Activated naive CD8-positive, alpha-beta T cell treated with anti-CD3 and anti-CD28 coated beads, Interleukin-2, amount 50 U/mL, for 24 hours (primary cell): ENCODE data around the gene NBEA.
"Not testable (repeated sequence)": the region's sequence is repeated elsewhere in the genome, so short reads cannot be mapped to it uniquely, and the experiment has no call there.

ENCODE experiments used
- ATAC-seq: fragments of 150-1000 bp; cut with Tn5 transposase; one replicate; pipeline ENCODE4 v1.10.0; 2021
- DNase-seq: peaks from one replicate; pipeline ENCODE4 v3.0.0; 2021
- H3K27ac Mint-ChIP-seq: one replicate; pipeline ENCODE4 v1.8.0; 2021; ENCODE audit warnings: mild to moderate bottlenecking, mixed read lengths
- H3K27me3 Mint-ChIP-seq: one replicate; pipeline ENCODE4 v1.8.0; 2021; ENCODE audit warnings: mixed read lengths
- H3K36me3 Mint-ChIP-seq: one replicate; pipeline ENCODE4 v1.8.0; 2021; ENCODE audit warnings: low read depth, mixed read lengths
- H3K4me1 Mint-ChIP-seq: one replicate; pipeline ENCODE4 v1.8.0; 2021; ENCODE audit warnings: mixed read lengths
- H3K4me3 Mint-ChIP-seq: one replicate; pipeline ENCODE4 v1.8.0; 2021; ENCODE audit warnings: mild to moderate bottlenecking, moderate library complexity, mixed read lengths
- H3K9me3 Mint-ChIP-seq: one replicate; pipeline ENCODE4 v1.8.0; 2021; ENCODE audit warnings: mixed read lengths

NBEA gene

GRCh38 chr13:34988330-34988791, 46.3 kb downstream of the NBEA start:
- H3K36me3 Mint-ChIP-seq = peaks cover 9% of the 10 kb centered on the region
- DNase-seq = no peak

GRCh38 chr13:34990399-34991214, 48.5 kb downstream of the NBEA start:
- ATAC-seq = no peak
- Mint-ChIP-seq H3K9me3 (peaks cover 27% of the 10 kb centered on the region), H3K27me3 (no peaks in the 10 kb centered on the region), H3K27ac (no peak overlapping the region), H3K4me3 (no peak overlapping the region), H3K4me1 (no peaks in the 10 kb centered on the region), H3K36me3 (peaks cover 9% of the 10 kb centered on the region)
- DNase-seq = no peak

More at GRCh38 chr13:34988330-34988791, 46.3 kb downstream of the NBEA start:
- Mint-ChIP-seq H3K27ac (no peak overlapping the region), H3K4me3 (no peak overlapping the region), H3K4me1 (no peaks in the 10 kb centered on the region), H3K27me3 (no peaks in the 10 kb centered on the region), H3K9me3 (peaks cover 23% of the 10 kb centered on the region)
- ATAC-seq = no peak

- DNase-seq (no peak), ATAC-seq (no peak)
- Mint-ChIP-seq H3K36me3 (peaks cover 10% of the 10 kb centered on the region), H3K4me1 (no peaks in the 10 kb centered on the region), H3K27ac (no peak overlapping the region), H3K9me3 (peaks cover 35% of the 10 kb centered on the region), H3K27me3 (no peaks in the 10 kb centered on the region), H3K4me3 (no peak overlapping the region)
These were observed 51.4 kb downstream of the NBEA start for GRCh38 chr13:34993470-34993869.

- not testable (repeated sequence) for H3K27ac Mint-ChIP-seq, H3K27me3 Mint-ChIP-seq, H3K4me1 Mint-ChIP-seq, H3K36me3 Mint-ChIP-seq, ATAC-seq, DNase-seq, H3K4me3 Mint-ChIP-seq
- peaks cover 12% of the 10 kb centered on the region for H3K9me3 Mint-ChIP-seq
These were observed 61.7 kb downstream of the NBEA start for GRCh38 chr13:35003734-35004133.

GRCh38 chr13:35005051-35005450, 63.0 kb downstream of the NBEA start:
- Mint-ChIP-seq H3K27ac (no peak overlapping the region), H3K4me3 (no peak overlapping the region), H3K9me3 (peaks cover 4% of the 10 kb centered on the region), H3K4me1 (no peaks in the 10 kb centered on the region), H3K27me3 (no peaks in the 10 kb centered on the region), H3K36me3 (no peaks in the 10 kb centered on the region)
- ATAC-seq (no peak), DNase-seq (no peak)

- H3K4me1 Mint-ChIP-seq = no peaks in the 10 kb centered on the region
- H3K36me3 Mint-ChIP-seq = no peaks in the 10 kb centered on the region
- no peak for DNase-seq
- no peak overlapping the region for H3K4me3 Mint-ChIP-seq
- H3K27ac Mint-ChIP-seq = no peak overlapping the region
- peaks cover 4% of the 10 kb centered on the region for H3K9me3 Mint-ChIP-seq
- no peaks in the 10 kb centered on the region for H3K27me3 Mint-ChIP-seq
- peak; percentile 15 for ATAC-seq
These were observed 72.6 kb downstream of the NBEA start for GRCh38 chr13:35014606-35015213.

GRCh38 chr13:35016362-35017112, 74.5 kb downstream of the NBEA start:
- Mint-ChIP-seq H3K27ac (no peak overlapping the region), H3K4me3 (no peak overlapping the region), H3K4me1 (no peaks in the 10 kb centered on the region), H3K36me3 (peaks cover 4% of the 10 kb centered on the region), H3K27me3 (no peaks in the 10 kb centered on the region), H3K9me3 (peaks cover 7% of the 10 kb centered on the region)
- ATAC-seq (no peak), DNase-seq (no peak)

- Mint-ChIP-seq H3K9me3 (peaks cover 41% of the 10 kb centered on the region), H3K4me1 (no peaks in the 10 kb centered on the region), H3K27ac (no peak overlapping the region), H3K4me3 (no peak overlapping the region), H3K36me3 (peaks cover 9% of the 10 kb centered on the region), H3K27me3 (no peaks in the 10 kb centered on the region)
- DNase-seq = no peak
- ATAC-seq = no peak
These were observed 83.2 kb downstream of the NBEA start for GRCh38 chr13:35025314-35025713.

GRCh38 chr13:35028338-35028867, 86.3 kb downstream of the NBEA start:
- H3K27ac Mint-ChIP-seq = no peak overlapping the region
- H3K9me3 Mint-ChIP-seq = peaks cover 56% of the 10 kb centered on the region
- H3K4me3 Mint-ChIP-seq = no peak overlapping the region
- DNase-seq (no peak), ATAC-seq (no peak)
- H3K27me3 Mint-ChIP-seq = no peaks in the 10 kb centered on the region
- H3K36me3 Mint-ChIP-seq = peaks cover 11% of the 10 kb centered on the region
- no peaks in the 10 kb centered on the region for H3K4me1 Mint-ChIP-seq

GRCh38 chr13:35039012-35039411, 96.9 kb downstream of the NBEA start:
- DNase-seq (no peak), ATAC-seq (no peak)
- Mint-ChIP-seq H3K4me3 (no peak overlapping the region), H3K27ac (no peak overlapping the region), H3K27me3 (no peaks in the 10 kb centered on the region), H3K36me3 (peaks cover 5% of the 10 kb centered on the region), H3K4me1 (no peaks in the 10 kb centered on the region), H3K9me3 (peaks cover 18% of the 10 kb centered on the region)

- Mint-ChIP-seq H3K27ac (no peak overlapping the region), H3K36me3 (peaks cover 4% of the 10 kb centered on the region), H3K4me3 (no peak overlapping the region), H3K27me3 (no peaks in the 10 kb centered on the region), H3K9me3 (no peaks in the 10 kb centered on the region), H3K4me1 (no peaks in the 10 kb centered on the region)
- ATAC-seq (no peak), DNase-seq (no peak)
These were observed 104.5 kb downstream of the NBEA start for GRCh38 chr13:35046587-35046986.

GRCh38 chr13:35055705-35056104, 113.6 kb downstream of the NBEA start:
- Mint-ChIP-seq H3K27me3 (no peaks in the 10 kb centered on the region), H3K4me1 (no peaks in the 10 kb centered on the region), H3K36me3 (peaks cover 4% of the 10 kb centered on the region), H3K4me3 (no peak overlapping the region), H3K9me3 (no peaks in the 10 kb centered on the region), H3K27ac (no peak overlapping the region)
- ATAC-seq (no peak), DNase-seq (no peak)

GRCh38 chr13:35057858-35058257, 115.8 kb downstream of the NBEA start:
- no peaks in the 10 kb centered on the region for H3K4me1 Mint-ChIP-seq
- H3K27ac Mint-ChIP-seq = no peak overlapping the region

GRCh38 chr13:35058585-35058984, 116.5 kb downstream of the NBEA start:
- H3K27ac Mint-ChIP-seq, H3K4me1 Mint-ChIP-seq, H3K27me3 Mint-ChIP-seq, H3K36me3 Mint-ChIP-seq, H3K4me3 Mint-ChIP-seq, H3K9me3 Mint-ChIP-seq, DNase-seq, ATAC-seq: not testable (repeated sequence)

More at GRCh38 chr13:35057858-35058257, 115.8 kb downstream of the NBEA start:
- ATAC-seq (no peak), DNase-seq (no peak)
- Mint-ChIP-seq H3K27me3 (no peaks in the 10 kb centered on the region), H3K9me3 (no peaks in the 10 kb centered on the region), H3K36me3 (peaks cover 4% of the 10 kb centered on the region), H3K4me3 (no peak overlapping the region)
